Thyroid gland (tissue), 4 donors: ENCODE measurements around the gene PLEKHA7.

Source experiments
- POLR2A ChIP-seq, 2 donors: fragments of 450-650 bp; IDR thresholded peaks; one replicate each; pipeline ENCODE4 v1.6.1; 2017; ENCODE audit warnings: antibody characterized with exemption in 2 of 2, mild to moderate bottlenecking in 2 of 2, moderate library complexity in 1 of 2
- TF ChIP-seq, protein P1 (sequence below), 6 experiments: fragments of 200-600 bp in 3 of 6; fragments of 450-650 bp in 3 of 6; sonication (generic) in 3 of 6; IDR thresholded peaks; one replicate each; pipeline ENCODE4 v1.5.1; 2016 to 2019; ENCODE audit warnings: antibody characterized with exemption in 6 of 6, mild to moderate bottlenecking in 2 of 6, inconsistent platforms in 1 of 6, moderate library complexity in 1 of 6

- TF ChIP-seq, protein P1, sequence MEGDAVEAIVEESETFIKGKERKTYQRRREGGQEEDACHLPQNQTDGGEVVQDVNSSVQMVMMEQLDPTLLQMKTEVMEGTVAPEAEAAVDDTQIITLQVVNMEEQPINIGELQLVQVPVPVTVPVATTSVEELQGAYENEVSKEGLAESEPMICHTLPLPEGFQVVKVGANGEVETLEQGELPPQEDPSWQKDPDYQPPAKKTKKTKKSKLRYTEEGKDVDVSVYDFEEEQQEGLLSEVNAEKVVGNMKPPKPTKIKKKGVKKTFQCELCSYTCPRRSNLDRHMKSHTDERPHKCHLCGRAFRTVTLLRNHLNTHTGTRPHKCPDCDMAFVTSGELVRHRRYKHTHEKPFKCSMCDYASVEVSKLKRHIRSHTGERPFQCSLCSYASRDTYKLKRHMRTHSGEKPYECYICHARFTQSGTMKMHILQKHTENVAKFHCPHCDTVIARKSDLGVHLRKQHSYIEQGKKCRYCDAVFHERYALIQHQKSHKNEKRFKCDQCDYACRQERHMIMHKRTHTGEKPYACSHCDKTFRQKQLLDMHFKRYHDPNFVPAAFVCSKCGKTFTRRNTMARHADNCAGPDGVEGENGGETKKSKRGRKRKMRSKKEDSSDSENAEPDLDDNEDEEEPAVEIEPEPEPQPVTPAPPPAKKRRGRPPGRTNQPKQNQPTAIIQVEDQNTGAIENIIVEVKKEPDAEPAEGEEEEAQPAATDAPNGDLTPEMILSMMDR (IDR thresholded peaks at IDR 0.05): no peak
- TF ChIP-seq POLR2A (IDR thresholded peaks at IDR 0.05): no peak
These were observed 240.0 kb downstream of the PLEKHA7 start for GRCh38 chr11:16773981-16774935.
